DND-41 (cell line): ENCODE data around the gene ACAD8.

Experiments
- ATAC-seq: fragments of 200-7000 bp; cut with Tn5 transposase; 3 replicates; pipeline ENCODE4 v1.9.1; 2021; ENCODE audit warnings: low read depth; ENCODE audit not compliant: insufficient read depth
- DNase-seq: peaks from one replicate; pipeline ENCODE4 v3.0.0-alpha.2; 2020
- H2AFZ ChIP-seq: 2 replicates; pipeline ENCODE4 v1.6.0; 2012; ENCODE audit warnings: low read depth, low read length
- H3K27ac ChIP-seq: 2 replicates; pipeline ENCODE4 v1.5.1; 2012; ENCODE audit warnings: low read length, inconsistent platforms
- H3K27me3 ChIP-seq: fragments of 200-600 bp; sonication (generic); 2 replicates; pipeline ENCODE4 v1.6.0; 2012; ENCODE audit warnings: low read length, mild to moderate bottlenecking, inconsistent platforms; ENCODE audit not compliant: insufficient read depth, poor library complexity
- H3K36me3 ChIP-seq: 2 replicates; pipeline ENCODE4 v1.5.1; 2012; ENCODE audit warnings: low read length, inconsistent platforms; ENCODE audit not compliant: insufficient read depth
- H3K4me1 ChIP-seq: 2 replicates; pipeline ENCODE4 v1.5.1; 2012; ENCODE audit warnings: mild to moderate bottlenecking, low read length; ENCODE audit not compliant: insufficient read depth
- H3K4me2 ChIP-seq: 2 replicates; pipeline ENCODE4 v1.6.0; 2012; ENCODE audit warnings: mild to moderate bottlenecking, moderate library complexity, low read length, inconsistent platforms; ENCODE audit not compliant: insufficient read depth
- H3K4me3 ChIP-seq, 2 experiments: fragments of 200-600 bp in 1 of 2; shearing (Covaris generic) in 1 of 2; 2 replicates each; pipeline ENCODE4 v1.5.1; 2012 to 2016; ENCODE audit warnings: inconsistent platforms in 2 of 2, low read length in 2 of 2, mild to moderate bottlenecking in 2 of 2, low read depth in 1 of 2, moderate library complexity in 1 of 2
- H3K79me2 ChIP-seq: 2 replicates; pipeline ENCODE4 v1.6.0; 2012; ENCODE audit warnings: low read length, inconsistent platforms; ENCODE audit not compliant: insufficient read depth
- H3K9ac ChIP-seq: 2 replicates; pipeline ENCODE4 v1.6.0; 2012; ENCODE audit warnings: low read depth, mild to moderate bottlenecking, inconsistent platforms, low read length, moderate library complexity
- H3K9me3 ChIP-seq: 2 replicates; pipeline ENCODE4 v1.5.1; 2012; ENCODE audit warnings: low read length, moderate library complexity, mild to moderate bottlenecking, inconsistent platforms; ENCODE audit not compliant: insufficient read depth, severe bottlenecking
- H4K20me1 ChIP-seq: 2 replicates; pipeline ENCODE4 v1.6.0; 2012; ENCODE audit warnings: low read length; ENCODE audit not compliant: insufficient read depth
- EZH2 ChIP-seq: IDR thresholded peaks from 3 replicates; pipeline ENCODE4 v1.6.1; 2012; ENCODE audit warnings: borderline replicate concordance, low read depth, mild to moderate bottlenecking, moderate library complexity, low read length, inconsistent platforms; ENCODE audit not compliant: severe bottlenecking
- TF ChIP-seq, protein P1 (sequence below): IDR thresholded peaks from 2 replicates; pipeline ENCODE4 v1.5.1; 2012; ENCODE audit warnings: borderline replicate concordance, low read length, moderate library complexity, mild to moderate bottlenecking; ENCODE audit not compliant: poor library complexity, severe bottlenecking; ENCODE audit errors: extremely low read depth

Gene ACAD8

DNA sequence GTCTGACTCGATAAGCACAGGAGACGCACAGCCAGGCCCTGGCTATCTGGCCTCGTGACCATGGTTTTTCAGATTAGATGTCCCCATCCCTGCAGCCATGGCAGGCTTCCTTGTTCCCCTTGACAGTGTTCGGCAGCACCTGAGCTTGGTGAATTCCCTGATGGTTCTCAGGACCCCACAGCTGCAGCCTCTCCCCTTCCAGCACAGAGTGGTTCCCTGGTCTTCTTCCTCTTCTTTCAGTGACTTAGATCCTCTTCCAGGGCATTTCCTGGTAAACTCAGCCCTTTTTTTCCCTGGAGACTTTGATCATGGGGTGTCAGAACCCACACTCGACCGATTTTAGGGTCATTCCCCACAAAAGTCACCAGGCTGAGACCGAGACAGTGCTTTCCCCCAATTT is 37.3 kb downstream of the ACAD8 start:
- H3K4me2 ChIP-seq = no peak overlapping the region
- H3K4me3 ChIP-seq = no peak overlapping the region
- H2AFZ ChIP-seq = no peak overlapping the region
- DNase-seq (no peak), ATAC-seq (no peak)
- no peaks in the 10 kb centered on the region for H3K36me3 ChIP-seq
- H3K27me3 ChIP-seq = no peaks in the 10 kb centered on the region
- H4K20me1 ChIP-seq = no peaks in the 10 kb centered on the region
- no peak for TF ChIP-seq EZH2
- no peak overlapping the region for H3K9ac ChIP-seq
- no peaks in the 10 kb centered on the region for H3K79me2 ChIP-seq
- no peak overlapping the region for H3K27ac ChIP-seq
- no peaks in the 10 kb centered on the region for H3K9me3 ChIP-seq
- no peaks in the 10 kb centered on the region for H3K4me1 ChIP-seq

DNA sequence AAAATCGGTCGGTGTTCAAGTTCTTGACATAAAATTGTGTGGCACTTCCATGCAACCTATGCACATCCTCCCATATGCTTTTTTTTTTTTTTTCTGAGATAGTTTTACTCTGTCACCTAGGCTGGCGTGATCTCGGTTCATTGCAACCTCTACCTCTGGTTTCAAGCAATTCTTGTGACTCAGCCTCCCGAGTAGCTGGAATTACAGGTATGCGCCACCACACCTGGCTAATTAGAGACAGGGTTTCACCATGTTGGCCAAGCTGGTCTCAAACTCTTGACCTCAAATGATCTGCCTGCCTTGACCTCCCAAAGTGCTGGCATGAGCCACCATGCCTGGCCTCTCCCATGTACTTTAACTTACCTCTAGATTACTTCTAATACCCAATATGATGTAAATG is 37.8 kb downstream of the ACAD8 start:
- H3K4me1 ChIP-seq = no peaks in the 10 kb centered on the region
- ATAC-seq (no peak), DNase-seq (no peak)
- no peaks in the 10 kb centered on the region for H3K27me3 ChIP-seq
- no peak overlapping the region for H3K4me3 ChIP-seq
- H3K27ac ChIP-seq = no peak overlapping the region
- no peaks in the 10 kb centered on the region for H3K9me3 ChIP-seq
- no peak overlapping the region for H2AFZ ChIP-seq
- H3K79me2 ChIP-seq = no peaks in the 10 kb centered on the region
- no peaks in the 10 kb centered on the region for H3K36me3 ChIP-seq
- H3K4me2 ChIP-seq = no peak overlapping the region
- TF ChIP-seq, protein P1, sequence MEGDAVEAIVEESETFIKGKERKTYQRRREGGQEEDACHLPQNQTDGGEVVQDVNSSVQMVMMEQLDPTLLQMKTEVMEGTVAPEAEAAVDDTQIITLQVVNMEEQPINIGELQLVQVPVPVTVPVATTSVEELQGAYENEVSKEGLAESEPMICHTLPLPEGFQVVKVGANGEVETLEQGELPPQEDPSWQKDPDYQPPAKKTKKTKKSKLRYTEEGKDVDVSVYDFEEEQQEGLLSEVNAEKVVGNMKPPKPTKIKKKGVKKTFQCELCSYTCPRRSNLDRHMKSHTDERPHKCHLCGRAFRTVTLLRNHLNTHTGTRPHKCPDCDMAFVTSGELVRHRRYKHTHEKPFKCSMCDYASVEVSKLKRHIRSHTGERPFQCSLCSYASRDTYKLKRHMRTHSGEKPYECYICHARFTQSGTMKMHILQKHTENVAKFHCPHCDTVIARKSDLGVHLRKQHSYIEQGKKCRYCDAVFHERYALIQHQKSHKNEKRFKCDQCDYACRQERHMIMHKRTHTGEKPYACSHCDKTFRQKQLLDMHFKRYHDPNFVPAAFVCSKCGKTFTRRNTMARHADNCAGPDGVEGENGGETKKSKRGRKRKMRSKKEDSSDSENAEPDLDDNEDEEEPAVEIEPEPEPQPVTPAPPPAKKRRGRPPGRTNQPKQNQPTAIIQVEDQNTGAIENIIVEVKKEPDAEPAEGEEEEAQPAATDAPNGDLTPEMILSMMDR = no peak
- no peak for TF ChIP-seq EZH2
- H4K20me1 ChIP-seq = no peaks in the 10 kb centered on the region
- H3K9ac ChIP-seq = no peak overlapping the region

DNA sequence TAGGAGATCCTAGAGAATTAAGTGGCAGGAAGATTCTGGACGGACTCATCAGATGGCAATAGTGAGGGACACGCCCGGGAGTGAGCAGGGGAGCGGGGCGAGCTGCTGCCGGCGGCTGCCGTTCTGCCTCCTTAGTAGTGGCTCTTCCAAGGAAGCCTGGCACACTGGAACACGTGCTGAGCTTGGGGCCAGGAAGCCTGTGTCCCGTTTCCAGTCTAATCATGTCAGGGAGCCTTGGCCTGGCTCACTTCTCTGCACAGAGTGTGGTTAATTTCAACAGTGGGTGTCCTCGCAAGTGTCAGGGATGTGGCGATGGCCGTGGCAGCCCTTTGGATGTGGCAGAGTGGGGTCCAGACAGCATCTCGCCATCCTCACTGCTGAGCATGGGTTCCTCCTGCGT is 39.3 kb downstream of the ACAD8 start:
- no peaks in the 10 kb centered on the region for H3K36me3 ChIP-seq

DNA sequence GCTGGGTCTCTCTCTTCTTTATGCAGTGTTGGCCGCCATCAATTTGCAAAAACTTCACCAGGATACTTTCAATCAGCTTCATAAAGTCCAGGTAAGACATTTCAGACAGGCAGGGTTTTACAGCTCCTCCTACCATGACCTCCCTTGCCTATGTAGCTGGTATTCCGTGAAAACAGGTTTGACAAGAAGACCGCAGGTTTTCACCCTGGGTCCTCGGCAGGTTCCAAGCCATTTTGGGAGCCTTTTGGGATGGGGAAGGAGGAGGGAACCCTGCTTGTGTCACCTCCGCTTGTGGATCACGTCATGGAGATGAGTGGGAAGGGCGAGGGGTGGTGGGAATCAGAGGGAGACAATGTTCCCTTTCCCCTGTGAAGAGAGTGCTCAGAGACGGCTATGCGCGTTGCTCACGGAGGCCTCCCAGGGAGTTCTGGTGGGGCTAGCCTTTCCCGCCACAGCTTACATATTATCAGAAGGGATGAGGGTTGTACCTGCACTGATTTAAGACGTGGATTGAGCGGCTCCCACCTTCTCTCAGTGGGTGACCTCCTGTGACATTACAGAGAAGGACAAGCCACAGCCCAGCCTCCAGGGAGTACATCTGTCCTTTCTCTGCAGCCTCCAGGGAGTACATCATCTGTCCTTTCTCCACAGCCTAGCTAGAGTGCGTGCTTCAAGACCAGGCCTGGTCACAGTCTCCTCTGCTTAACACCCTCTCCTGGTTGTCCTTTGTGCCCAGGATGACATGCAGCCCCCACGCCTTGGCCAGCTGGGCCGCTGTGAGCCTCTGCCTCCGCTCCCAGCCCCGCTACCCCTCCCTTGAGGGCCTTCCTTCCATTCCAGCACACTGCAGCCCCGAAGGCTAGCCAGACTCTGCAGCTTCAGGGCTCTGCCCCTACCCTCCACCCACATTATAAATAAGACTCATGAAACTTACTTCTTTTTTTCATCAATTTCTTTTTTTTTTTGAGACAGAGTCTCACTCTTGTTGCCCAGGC is 40.0 kb downstream of the ACAD8 start:
- Histone ChIP-seq H3K36me3 (no peaks in the 10 kb centered on the region), H3K27ac (no peak overlapping the region)
- no peak for TF ChIP-seq EZH2
- TF ChIP-seq, protein P1 = no peak

More for the DNA sequence above, 39.3 kb downstream of the ACAD8 start:
- Histone ChIP-seq H3K4me1 (no peaks in the 10 kb centered on the region), H3K27ac (no peak overlapping the region), H4K20me1 (no peaks in the 10 kb centered on the region), H3K4me3 (no peak overlapping the region), H3K79me2 (no peaks in the 10 kb centered on the region), H2AFZ (no peak overlapping the region), H3K27me3 (no peaks in the 10 kb centered on the region), H3K9ac (no peak overlapping the region), H3K9me3 (no peaks in the 10 kb centered on the region), H3K4me2 (no peak overlapping the region)
- no peak for DNase-seq
- TF ChIP-seq EZH2 = no peak
- TF ChIP-seq, protein P1 = no peak
- ATAC-seq = no peak

More for the DNA sequence above, 40.0 kb downstream of the ACAD8 start:
- H3K4me1 ChIP-seq = no peaks in the 10 kb centered on the region
- H3K4me3 ChIP-seq = no peak overlapping the region
- no peaks in the 10 kb centered on the region for H4K20me1 ChIP-seq
- H2AFZ ChIP-seq = no peak overlapping the region
- ATAC-seq = no peak
- DNase-seq = no peak
- H3K79me2 ChIP-seq = no peaks in the 10 kb centered on the region
- H3K9me3 ChIP-seq = no peaks in the 10 kb centered on the region
- H3K4me2 ChIP-seq = no peak overlapping the region
- no peak overlapping the region for H3K9ac ChIP-seq
- no peaks in the 10 kb centered on the region for H3K27me3 ChIP-seq
